Mesenchymal stem cell (in vitro differentiated cells and primary cell): ENCODE measurements around the gene BRD4.

ENCODE experiments used
- DNase-seq: peaks from one replicate; pipeline ENCODE4 v3.0.0-alpha.2; 2013
- H2AFZ ChIP-seq: one replicate; pipeline ENCODE4 v1.6.1; 2013; ENCODE audit warnings: low read depth, mild to moderate bottlenecking, control low read depth, inconsistent platforms, low read length, moderate library complexity
- H2AK5ac ChIP-seq: 2 replicates; pipeline ENCODE4 v1.6.1; 2013; ENCODE audit warnings: low read length, moderate library complexity, mild to moderate bottlenecking, inconsistent platforms; ENCODE audit not compliant: severe bottlenecking
- H2BK120ac ChIP-seq: one replicate; pipeline ENCODE4 v1.6.1; 2013; ENCODE audit warnings: low read depth, mild to moderate bottlenecking, inconsistent platforms, low read length, moderate library complexity
- H2BK12ac ChIP-seq, 2 experiments: one replicate each; pipeline ENCODE4 v1.6.1; 2013; ENCODE audit warnings: inconsistent platforms in 2 of 2, low read length in 2 of 2, mild to moderate bottlenecking in 2 of 2, moderate library complexity in 2 of 2, control low read depth in 1 of 2
- H2BK15ac ChIP-seq: one replicate; pipeline ENCODE4 v1.6.1; 2013; ENCODE audit warnings: mild to moderate bottlenecking, low read depth, inconsistent platforms; ENCODE audit not compliant: poor library complexity, severe bottlenecking
- H2BK5ac ChIP-seq: 2 replicates; pipeline ENCODE4 v1.6.1; 2013; ENCODE audit warnings: low read depth, mild to moderate bottlenecking, low read length, control low read depth, inconsistent platforms; ENCODE audit not compliant: poor library complexity, severe bottlenecking
- H3K14ac ChIP-seq, 2 experiments: one replicate each; pipeline ENCODE4 v1.6.1; 2013; ENCODE audit warnings: inconsistent platforms in 2 of 2, low read length in 2 of 2, control low read depth in 1 of 2, mild to moderate bottlenecking in 1 of 2, moderate library complexity in 1 of 2
- H3K18ac ChIP-seq, 2 experiments: one replicate each; pipeline ENCODE4 v1.6.1; 2013; ENCODE audit warnings: inconsistent platforms in 2 of 2, low read length in 2 of 2, control low read depth in 1 of 2, low read depth in 1 of 2, mild to moderate bottlenecking in 1 of 2
- H3K23ac ChIP-seq, 2 experiments: one replicate each; pipeline ENCODE4 v1.6.1; 2013; ENCODE audit warnings: inconsistent platforms in 2 of 2, low read length in 2 of 2, mild to moderate bottlenecking in 2 of 2, moderate library complexity in 2 of 2, control low read depth in 1 of 2
- H3K27ac ChIP-seq: 2 replicates; pipeline ENCODE4 v1.5.1; 2013; ENCODE audit warnings: mild to moderate bottlenecking, moderate library complexity, low read length, control low read depth, inconsistent platforms; ENCODE audit not compliant: poor library complexity, severe bottlenecking
- H3K27me3 ChIP-seq, 2 experiments: 2 replicates each; pipeline versions ENCODE4 v1.6.1 to v1.7.0; 2013; ENCODE audit warnings: low read length in 2 of 2, mild to moderate bottlenecking in 2 of 2, moderate library complexity in 2 of 2, control low read depth in 1 of 2, inconsistent platforms in 1 of 2; ENCODE audit not compliant: control insufficient read depth in 1 of 2, insufficient read depth in 1 of 2
- H3K36me3 ChIP-seq, 2 experiments: 2 replicates each; pipeline versions ENCODE4 v1.6.1 to v1.7.0; 2013; ENCODE audit warnings: low read length in 2 of 2, control low read depth in 1 of 2, inconsistent platforms in 1 of 2, low read depth in 1 of 2, mild to moderate bottlenecking in 1 of 2; ENCODE audit not compliant: insufficient read depth in 2 of 2, control insufficient read depth in 1 of 2
- H3K4ac ChIP-seq, 2 experiments: one replicate each; pipeline ENCODE4 v1.6.1; 2013; ENCODE audit warnings: inconsistent platforms in 2 of 2, low read length in 2 of 2, mild to moderate bottlenecking in 2 of 2, moderate library complexity in 2 of 2, control low read depth in 1 of 2, low read depth in 1 of 2
- H3K4me1 ChIP-seq: 2 replicates; pipeline ENCODE4 v1.6.1; 2013; ENCODE audit warnings: low read depth, low read length, control low read depth; ENCODE audit not compliant: control insufficient read depth, insufficient read depth
- H3K4me2 ChIP-seq: 2 replicates; pipeline ENCODE4 v1.6.1; 2013; ENCODE audit warnings: low read length, mild to moderate bottlenecking, inconsistent platforms; ENCODE audit not compliant: poor library complexity, severe bottlenecking
- H3K4me3 ChIP-seq, 2 experiments: 2 replicates each; pipeline versions ENCODE4 v1.5.1 to v1.7.0; 2013; ENCODE audit warnings: low read length in 2 of 2, mild to moderate bottlenecking in 2 of 2, control low read depth in 1 of 2, low read depth in 1 of 2; ENCODE audit not compliant: insufficient read depth in 1 of 2
- H3K79me1 ChIP-seq: replicated peaks from 2 replicates; pipeline ENCODE4 v1.6.1; 2013; ENCODE audit warnings: mild to moderate bottlenecking, control low read depth, low read length, inconsistent platforms; ENCODE audit not compliant: poor library complexity, severe bottlenecking
- H3K9ac ChIP-seq: 2 replicates; pipeline ENCODE4 v1.7.0; 2013; ENCODE audit warnings: mild to moderate bottlenecking, low read length, moderate library complexity
- H3K9me3 ChIP-seq: 2 replicates; pipeline ENCODE4 v1.7.0; 2013; ENCODE audit warnings: mild to moderate bottlenecking, low read length; ENCODE audit not compliant: control insufficient read depth
- H4K8ac ChIP-seq: one replicate; pipeline ENCODE4 v1.6.1; 2013; ENCODE audit warnings: inconsistent platforms, mild to moderate bottlenecking, low read length, moderate library complexity
- H4K91ac ChIP-seq: one replicate; pipeline ENCODE4 v1.6.1; 2013; ENCODE audit warnings: mild to moderate bottlenecking, low read length, inconsistent platforms
- WGBS: methylation state at CpG from one replicate; pipeline ENCODE4 v1.1.7; 2013; ENCODE audit warnings: mixed read lengths; 5-methylcytosine and 5-hydroxymethylcytosine counted together

The BRD4 gene

DNA sequence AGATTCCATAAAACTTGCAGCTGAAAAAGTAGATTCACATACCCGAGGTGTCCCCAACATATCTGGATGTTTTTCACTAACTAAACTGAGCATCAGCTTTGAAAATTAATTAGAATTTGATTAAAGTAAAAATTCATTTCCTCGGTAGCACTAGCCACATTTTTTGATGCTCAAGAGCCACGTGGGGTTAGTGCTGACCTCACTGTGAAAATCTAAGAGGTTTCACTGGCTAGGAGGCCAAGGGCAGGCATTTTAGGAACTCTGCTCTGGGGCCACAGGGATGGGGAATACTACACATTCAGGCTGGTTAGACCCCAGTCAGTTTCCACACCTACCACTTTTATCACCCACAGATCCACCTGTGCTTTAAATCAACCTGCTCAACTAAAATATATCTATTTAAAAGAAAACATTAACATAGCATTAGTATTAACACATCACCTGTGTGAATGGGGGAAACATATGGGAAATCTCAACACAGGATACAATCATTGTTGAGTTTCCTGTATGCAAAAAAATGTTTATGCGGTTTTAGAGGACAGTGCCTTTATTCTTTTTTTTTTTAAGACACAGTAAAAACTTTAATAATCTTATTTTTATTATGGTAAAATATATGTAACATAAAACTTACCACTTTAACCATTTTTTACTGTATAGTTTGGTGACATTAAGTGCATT is 45.5 kb downstream of the BRD4 start:
- Histone ChIP-seq H3K4me2 (no peak overlapping the region), H2BK12ac (no peak overlapping the region), H3K36me3 (peaks cover 0 to 2% of the 10 kb centered on the region in 2 experiments), H3K18ac (no peak overlapping the region), H3K14ac (no peak overlapping the region), H4K8ac (no peak overlapping the region), H3K79me1 (no peaks in the 10 kb centered on the region), H3K4me3 (no peak overlapping the region), H3K4ac (no peak overlapping the region), H3K27ac (no peak overlapping the region), H3K27me3 (no peaks in the 10 kb centered on the region), H2AK5ac (no peak overlapping the region), H2BK120ac (no peak overlapping the region), H3K9me3 (no peaks in the 10 kb centered on the region), H4K91ac (no peak overlapping the region), H2AFZ (no peak overlapping the region), H2BK5ac (no peak overlapping the region), H3K4me1 (peaks cover 41% of the 10 kb centered on the region), H3K9ac (no peak overlapping the region), H3K23ac (no peak overlapping the region), H2BK15ac (no peak overlapping the region)
- DNase-seq, result no peak
- 94% methylated on average over 2 of the region's 4 CpGs for WGBS

DNA sequence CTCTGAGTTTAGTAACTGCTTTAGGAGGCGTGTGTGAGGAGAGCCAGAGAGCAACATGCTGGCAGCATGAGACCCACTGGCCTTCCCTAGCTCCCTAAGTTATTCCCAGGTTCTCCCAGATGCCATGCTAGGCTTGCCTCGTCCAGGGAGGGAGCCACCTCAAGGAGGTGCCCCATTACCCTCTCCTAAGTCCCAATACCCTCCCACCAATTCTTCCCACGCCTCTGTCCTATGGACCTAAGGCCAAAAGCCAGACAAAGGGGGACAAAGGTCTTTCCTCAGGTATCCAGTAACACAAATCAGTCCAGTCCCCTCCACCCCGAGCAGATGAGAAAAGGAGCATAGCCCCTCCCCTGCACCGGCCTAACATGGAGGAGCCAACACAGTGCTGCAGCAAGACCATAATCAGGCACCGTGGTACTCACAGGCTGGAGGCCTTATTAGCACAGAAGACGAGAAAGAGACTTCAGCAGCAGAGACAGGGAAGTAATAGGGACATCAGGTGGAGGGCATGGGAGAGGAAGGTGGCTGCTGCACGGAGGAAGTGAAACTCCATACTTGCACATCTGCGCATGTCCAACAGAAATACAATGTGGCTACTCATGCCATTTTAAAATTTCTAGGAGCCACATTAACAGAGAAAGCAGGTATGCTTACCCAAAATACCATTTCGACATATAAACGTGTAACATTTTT is 46.3 kb downstream of the BRD4 start:
- H3K27ac ChIP-seq, result no peak overlapping the region
- H2BK12ac ChIP-seq, result no peak overlapping the region
- no peak overlapping the region for H3K9ac ChIP-seq
- H2BK15ac ChIP-seq, result no peak overlapping the region
- no peak overlapping the region for H2BK120ac ChIP-seq
- no peak overlapping the region for H3K18ac ChIP-seq
- H3K4me3 ChIP-seq, result no peak overlapping the region
- H3K4me2 ChIP-seq, result no peak overlapping the region
- H3K4ac ChIP-seq, result no peak overlapping the region
- no peak overlapping the region for H3K23ac ChIP-seq
- H3K4me1 ChIP-seq, result peaks cover 46% of the 10 kb centered on the region
- H4K91ac ChIP-seq, result no peak overlapping the region
- H3K79me1 ChIP-seq, result no peaks in the 10 kb centered on the region
- H3K27me3 ChIP-seq, result no peaks in the 10 kb centered on the region
- no peak overlapping the region for H2AK5ac ChIP-seq
- no peak overlapping the region for H4K8ac ChIP-seq
- H2BK5ac ChIP-seq, result no peak overlapping the region
- H3K14ac ChIP-seq, result no peak overlapping the region
- 94% methylated on average over 11 of the region's 11 CpGs for WGBS
- DNase-seq, result no peak
- H2AFZ ChIP-seq, result no peak overlapping the region
- no peaks in the 10 kb centered on the region for H3K9me3 ChIP-seq
- peaks cover 0 to 5% of the 10 kb centered on the region in 2 experiments for H3K36me3 ChIP-seq

DNA sequence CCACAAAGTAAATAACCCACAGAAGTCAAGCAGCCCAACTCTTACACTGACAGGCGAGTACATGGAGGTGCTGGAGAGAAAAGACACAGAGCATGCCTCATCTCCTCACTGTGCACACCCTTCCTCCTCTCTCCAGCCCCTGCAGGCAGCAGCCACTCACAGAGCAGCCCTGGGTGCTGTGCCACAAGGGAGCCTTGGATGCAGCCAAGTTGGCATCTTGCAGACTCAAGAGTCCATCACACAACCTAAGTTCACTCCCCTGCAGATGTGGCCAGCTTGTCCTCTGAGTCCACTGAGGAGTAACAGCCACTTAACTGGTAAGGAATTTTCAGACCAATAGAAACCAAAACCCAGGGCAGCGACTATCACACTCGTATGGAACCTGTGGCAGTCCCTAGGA is 47.4 kb downstream of the BRD4 start:
- H3K4me1 ChIP-seq, result peaks cover 52% of the 10 kb centered on the region
- no peaks in the 10 kb centered on the region for H3K27me3 ChIP-seq
- no peak overlapping the region for H3K23ac ChIP-seq
- no peaks in the 10 kb centered on the region for H3K79me1 ChIP-seq
- no peak overlapping the region for H4K91ac ChIP-seq
- no peak overlapping the region for H4K8ac ChIP-seq
- no peak overlapping the region for H2BK15ac ChIP-seq
- no peak for DNase-seq
- H3K14ac ChIP-seq, result peak overlapping the region in 1 of 2 experiments; percentile 91
- H2BK12ac ChIP-seq, result no peak overlapping the region
- no peaks in the 10 kb centered on the region for H3K9me3 ChIP-seq
- no peak overlapping the region for H3K4ac ChIP-seq
- no peak overlapping the region for H3K4me2 ChIP-seq
- H2BK120ac ChIP-seq, result no peak overlapping the region
- no peak overlapping the region for H2AK5ac ChIP-seq
- H2BK5ac ChIP-seq, result no peak overlapping the region
- H3K36me3 ChIP-seq, result peaks cover 0 to 8% of the 10 kb centered on the region in 2 experiments
- H3K18ac ChIP-seq, result peak overlapping the region in 1 of 2 experiments; percentile 74
- no peak overlapping the region for H3K9ac ChIP-seq
- WGBS, result 92% methylated on average over 3 of the region's 3 CpGs
- H3K4me3 ChIP-seq, result no peak overlapping the region
- no peak overlapping the region for H3K27ac ChIP-seq
- no peak overlapping the region for H2AFZ ChIP-seq

DNA sequence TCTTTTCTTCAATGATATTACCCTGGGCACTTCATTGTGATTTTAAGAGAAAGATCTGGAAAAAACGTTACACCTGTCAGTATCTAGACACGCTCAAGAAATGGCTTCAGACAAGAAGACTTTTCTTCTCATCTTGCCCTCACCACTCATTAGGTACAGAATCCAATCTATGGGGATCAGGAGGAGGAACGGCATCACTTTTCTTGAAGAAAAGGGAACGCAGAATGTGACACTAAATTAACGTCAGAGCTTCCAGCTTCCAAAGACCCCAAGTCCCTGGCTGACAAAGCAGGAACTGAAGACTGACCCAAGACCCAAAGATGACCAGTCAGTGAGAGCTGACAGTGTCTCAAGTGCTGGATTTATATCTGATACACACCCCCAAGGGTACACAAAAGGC is 48.2 kb downstream of the BRD4 start:
- Histone ChIP-seq H3K4me2 (no peak overlapping the region), H2BK120ac (no peak overlapping the region), H2AK5ac (no peak overlapping the region), H3K9ac (no peak overlapping the region), H2BK15ac (no peak overlapping the region), H3K4me3 (peak overlapping the region in 1 of 2 experiments; percentile 1), H3K18ac (no peak overlapping the region), H2AFZ (no peak overlapping the region), H3K4ac (no peak overlapping the region), H3K27ac (no peak overlapping the region), H4K8ac (no peak overlapping the region), H2BK5ac (no peak overlapping the region), H2BK12ac (no peak overlapping the region), H3K23ac (no peak overlapping the region), H3K27me3 (no peaks in the 10 kb centered on the region), H3K36me3 (peaks cover 0 to 8% of the 10 kb centered on the region in 2 experiments), H3K79me1 (no peaks in the 10 kb centered on the region), H4K91ac (no peak overlapping the region), H3K9me3 (no peaks in the 10 kb centered on the region), H3K14ac (no peak overlapping the region), H3K4me1 (peaks cover 55% of the 10 kb centered on the region)
- DNase-seq, result no peak
- WGBS, result 95% methylated on average over 5 of the region's 5 CpGs
